Aortic smooth muscle cell (primary cell): ENCODE data around the gene FBXO3. TPM values are rescaled to one million over a fixed set of nuclear protein-coding genes. Genes with fewer than 3 reads are reported as not detected.

Experiments
- total RNA-seq: library from RNA; depleted of rRNA; stranded (reverse); fragments of >200 nt; gene quantifications from 2 replicates; pipeline ENCODE4 v1.2.3, GENCODE V29; 2014

Gene FBXO3, protein sequence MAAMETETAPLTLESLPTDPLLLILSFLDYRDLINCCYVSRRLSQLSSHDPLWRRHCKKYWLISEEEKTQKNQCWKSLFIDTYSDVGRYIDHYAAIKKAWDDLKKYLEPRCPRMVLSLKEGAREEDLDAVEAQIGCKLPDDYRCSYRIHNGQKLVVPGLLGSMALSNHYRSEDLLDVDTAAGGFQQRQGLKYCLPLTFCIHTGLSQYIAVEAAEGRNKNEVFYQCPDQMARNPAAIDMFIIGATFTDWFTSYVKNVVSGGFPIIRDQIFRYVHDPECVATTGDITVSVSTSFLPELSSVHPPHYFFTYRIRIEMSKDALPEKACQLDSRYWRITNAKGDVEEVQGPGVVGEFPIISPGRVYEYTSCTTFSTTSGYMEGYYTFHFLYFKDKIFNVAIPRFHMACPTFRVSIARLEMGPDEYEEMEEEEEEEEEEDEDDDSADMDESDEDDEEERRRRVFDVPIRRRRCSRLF
- 50.9 and 59.2 TPM in 2 replicates for total RNA-seq

DNA sequence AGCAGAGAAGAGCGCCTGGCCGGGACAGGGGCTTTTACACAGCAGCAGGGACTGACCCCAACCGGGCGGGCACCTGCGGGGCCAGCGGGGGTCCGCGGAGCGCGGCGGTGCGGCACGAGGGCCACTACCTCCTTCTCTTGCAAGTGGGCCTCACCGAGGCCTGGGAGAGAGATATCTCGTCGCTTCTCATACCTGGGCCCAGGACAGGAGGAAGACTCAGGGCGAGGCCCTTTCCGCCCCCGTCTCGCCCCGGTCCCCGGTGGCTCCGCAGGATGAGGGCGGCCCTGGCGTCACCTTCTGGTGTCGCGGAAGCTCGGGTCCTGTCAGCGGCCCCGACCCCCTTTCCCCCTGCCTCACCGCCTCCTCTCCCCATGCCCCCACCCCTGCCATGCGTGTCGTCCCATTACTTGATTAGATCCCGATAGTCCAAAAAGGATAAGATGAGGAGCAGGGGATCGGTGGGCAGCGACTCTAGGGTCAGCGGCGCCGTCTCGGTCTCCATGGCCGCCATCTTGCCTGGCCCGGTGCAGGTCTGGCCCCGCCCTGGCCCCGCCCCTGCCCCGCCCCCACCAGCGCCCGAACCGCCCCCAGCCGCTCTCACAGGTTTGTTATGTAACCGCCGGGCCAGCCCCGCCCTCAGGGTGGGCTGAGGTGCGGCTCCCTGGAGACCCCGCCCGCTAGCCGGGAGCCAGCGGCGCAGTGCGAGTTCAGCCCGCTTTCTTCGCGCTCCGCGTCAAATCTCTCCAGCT, at the start of gene FBXO3:
FBXO3 (minus strand) TSS at position 534 of the 749 bp plus-strand sequence; CDS start at position 511, 23 bp downstream.

GRCh38 chr11:33736148-33736812, 38.0 kb downstream of the FBXO3 start, which contains the start of gene CD59:
Gene CD59 (minus strand): TSS chr11:33736423. CDS start chr11:33722445, 13,978 bp downstream.

GRCh38 chr11:33700502-33701271, 73.6 kb downstream of the FBXO3 start, which contains the start of gene C11orf91:
Gene C11orf91 (minus strand): TSS chr11:33700826. CDS start chr11:33700740, 86 bp downstream.

Other genes starting within 250 kb of the FBXO3 start
- gene C11orf91, start 73.7 kb downstream of the FBXO3 start, total RNA-seq, result 0.19 and 0.40 TPM in 2 replicates
- 1,661 and 2,243 TPM in 2 replicates for gene CD59, start 38.1 kb downstream of the FBXO3 start, total RNA-seq
- 92.6 and 152 TPM in 2 replicates for gene LMO2, start 117.6 kb upstream of the FBXO3 start, total RNA-seq